Hematopoietic multipotent progenitor cell treated with erythropoietin and hydrocortisone succinate and interleukin-3 and kit ligand, for 17 days (in vitro differentiated cells): ENCODE data around the gene RAN.
"Not testable (repeated sequence)": the region's sequence is repeated elsewhere in the genome, so short reads cannot be mapped to it uniquely, and the experiment has no call there.

ENCODE experiments used
- DNase-seq: peaks from one replicate; pipeline ENCODE4 v3.0.0-alpha.2; 2015; ENCODE audit warnings: low spot score

RAN gene

DNA sequence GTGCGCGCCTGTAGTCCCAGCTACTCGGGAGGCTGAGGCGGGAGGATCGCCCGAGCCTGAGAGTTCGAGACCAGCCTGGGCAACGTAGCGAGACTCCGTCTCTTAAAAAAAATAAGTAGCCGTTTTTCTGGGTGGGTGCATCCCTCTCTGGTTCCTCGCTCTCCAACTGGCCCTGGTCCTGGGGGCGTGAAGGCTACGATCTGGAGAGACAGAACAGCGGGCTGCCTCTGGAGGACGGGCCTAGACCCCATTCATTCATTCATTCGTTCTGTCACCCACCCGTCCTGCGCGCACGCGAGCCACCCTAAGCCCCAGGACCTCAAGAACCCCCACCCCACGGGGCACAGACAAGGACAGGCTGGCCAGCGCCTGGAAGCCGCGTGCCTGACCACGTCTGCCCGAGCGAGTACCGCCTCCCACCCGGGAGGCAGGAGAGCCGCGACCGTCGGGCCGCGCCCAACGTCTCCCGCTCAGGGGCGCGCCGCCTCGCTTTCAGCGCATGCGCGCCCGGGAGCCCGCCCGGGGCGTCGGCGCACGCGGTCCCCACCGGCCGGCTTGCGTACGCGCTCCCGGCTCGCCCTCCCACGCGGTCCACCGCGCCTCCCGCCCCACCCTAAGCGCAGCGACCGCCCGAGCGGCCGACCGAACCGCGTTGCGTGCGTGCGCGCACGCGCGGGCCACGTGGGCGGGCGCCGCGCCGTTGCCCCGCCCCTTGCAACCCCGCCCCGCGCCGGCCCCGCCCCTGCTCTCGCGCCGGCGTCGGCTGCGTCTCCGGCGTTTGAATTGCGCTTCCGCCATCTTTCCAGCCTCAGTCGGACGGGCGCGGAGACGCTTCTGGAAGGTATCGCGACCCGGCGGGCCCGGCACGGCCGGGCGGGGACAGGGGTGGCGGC is at the start of gene RAN:
Gene RAN, plus strand, starts transcription at position 781 of the 893 bp plus-strand sequence. CDS start 528 bp downstream, outside the sequence.
- peak; percentile 95 for DNase-seq

DNA sequence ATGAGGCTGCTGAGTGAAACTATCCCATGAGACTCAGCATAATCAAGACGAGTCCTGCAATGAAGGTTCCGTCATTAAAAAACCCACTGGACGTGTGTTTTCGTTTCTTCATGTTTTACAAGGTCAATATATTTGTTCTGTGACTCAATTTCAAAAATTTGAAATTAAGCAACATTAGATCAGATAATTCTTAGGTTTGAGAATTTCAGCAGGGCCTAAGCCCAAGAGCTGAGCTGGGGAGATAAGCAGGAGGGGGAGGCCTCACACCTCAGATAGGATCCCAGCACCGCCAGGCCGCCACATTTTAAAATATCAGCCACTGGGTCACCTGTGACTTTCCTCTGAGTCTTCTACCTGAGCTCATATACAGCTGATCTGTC is 46.1 kb upstream of the RAN start:
- DNase-seq, result peak; percentile 67

DNA sequence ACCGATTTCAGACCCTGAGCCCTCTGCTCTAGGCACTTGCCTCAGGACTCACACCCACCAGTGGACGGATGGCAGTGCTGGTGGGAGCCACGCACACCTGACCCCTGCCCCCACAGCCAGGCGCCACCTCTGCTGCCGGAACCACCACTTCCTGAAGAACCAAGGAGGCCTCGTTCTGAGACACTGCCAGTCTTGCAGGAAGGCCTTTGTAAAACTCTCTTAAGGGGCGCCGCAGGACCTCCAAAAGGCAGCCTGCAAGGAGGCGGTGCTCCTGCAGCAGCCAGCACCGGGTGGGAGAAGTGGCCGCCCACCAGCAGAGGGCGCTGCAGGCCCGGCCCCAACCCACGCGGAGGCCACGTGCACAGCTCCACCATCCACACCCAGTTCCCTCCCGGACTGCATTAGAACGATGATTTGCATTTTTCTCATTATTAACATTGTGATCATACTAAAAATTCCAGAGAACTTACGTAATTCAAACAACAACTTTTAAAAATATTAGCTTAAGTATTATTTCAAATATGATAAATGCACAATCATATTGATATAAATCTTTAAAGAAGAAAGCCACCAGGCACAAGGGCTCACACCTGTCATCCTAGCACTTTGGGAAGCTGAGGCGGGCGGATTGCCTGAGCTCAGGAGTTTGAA is 45.6 kb upstream of the RAN start:
- peak; percentile 88 for DNase-seq

DNA sequence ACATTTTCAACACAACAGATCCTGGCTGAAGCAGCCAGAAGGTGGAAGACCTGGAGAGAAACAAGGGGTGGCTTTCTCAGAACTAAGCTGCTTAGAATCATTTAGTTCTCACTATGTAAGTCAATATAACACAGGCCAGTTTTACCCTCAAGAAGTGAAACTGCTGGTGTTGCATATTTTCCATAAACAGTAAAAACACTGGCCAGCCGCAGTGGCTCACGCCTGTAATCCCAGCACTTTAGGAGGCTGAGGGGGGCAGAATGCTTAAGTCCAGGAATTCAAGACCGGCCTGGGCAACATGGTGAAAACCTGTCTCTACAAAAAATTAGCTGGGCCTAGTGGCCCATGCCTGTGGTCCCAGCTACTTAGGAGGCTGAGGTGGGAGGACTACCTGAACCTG is 44.4 kb upstream of the RAN start:
- peak; percentile 25 for DNase-seq

DNA sequence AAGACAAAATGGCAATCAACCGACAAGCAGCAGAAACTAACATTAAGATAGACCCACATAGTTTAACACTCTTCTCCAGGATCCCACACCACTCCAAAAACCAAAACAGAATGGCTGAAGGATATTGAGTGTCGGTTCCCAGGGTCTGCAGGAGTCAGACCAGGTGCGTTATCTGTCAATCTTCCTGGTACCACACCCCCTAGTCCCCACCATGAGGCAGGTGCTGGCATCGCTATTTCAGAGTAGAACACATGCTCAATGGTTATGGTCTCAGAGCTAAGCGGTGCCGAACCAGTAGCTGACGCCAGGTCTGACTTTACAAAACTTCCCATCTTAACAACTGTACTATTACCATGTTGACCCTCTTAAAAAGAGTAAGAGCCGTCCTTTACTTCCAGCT is 43.0 kb upstream of the RAN start:
- peak; percentile 7 for DNase-seq

DNA sequence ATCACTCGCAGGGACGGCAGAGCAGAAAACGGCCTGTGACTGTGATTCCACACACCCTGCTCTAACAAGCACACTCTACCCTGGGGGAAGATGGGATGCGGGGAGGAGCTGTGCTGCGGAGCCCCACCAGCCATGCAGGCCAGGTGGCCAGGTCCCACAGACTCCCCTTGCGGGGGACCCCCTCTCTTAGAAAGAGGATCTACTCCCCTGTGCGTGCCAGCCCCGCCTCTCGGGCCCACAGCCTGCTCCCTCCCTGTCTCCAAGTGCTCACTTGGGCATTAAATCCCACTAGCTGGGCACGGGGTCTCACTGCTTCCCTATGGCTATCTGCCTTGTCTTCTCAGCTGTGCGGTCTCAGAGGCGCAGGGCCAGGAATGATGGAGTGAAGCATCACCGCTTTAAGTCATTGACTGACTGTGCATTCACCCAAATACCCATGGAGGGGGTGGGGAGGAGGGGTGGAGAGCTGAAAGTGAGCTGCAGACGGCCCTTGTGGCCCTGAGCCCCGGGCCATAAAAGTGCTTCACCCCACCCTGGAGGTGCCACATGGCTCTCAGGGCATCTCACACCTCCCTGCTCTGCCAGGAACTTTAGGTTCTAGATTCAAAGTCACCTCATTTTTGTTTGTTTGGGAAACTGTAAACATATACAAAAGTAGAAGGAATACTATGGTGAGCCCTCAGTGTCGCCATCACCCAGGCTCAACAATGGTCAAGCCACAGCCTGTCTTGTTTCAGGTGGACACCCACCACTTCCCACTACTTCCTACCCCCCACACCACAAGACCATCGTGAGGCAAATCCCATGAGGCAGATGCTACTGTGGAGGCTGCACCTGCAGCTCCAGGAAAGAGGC is 42.2 kb upstream of the RAN start:
- DNase-seq, result no peak

DNA sequence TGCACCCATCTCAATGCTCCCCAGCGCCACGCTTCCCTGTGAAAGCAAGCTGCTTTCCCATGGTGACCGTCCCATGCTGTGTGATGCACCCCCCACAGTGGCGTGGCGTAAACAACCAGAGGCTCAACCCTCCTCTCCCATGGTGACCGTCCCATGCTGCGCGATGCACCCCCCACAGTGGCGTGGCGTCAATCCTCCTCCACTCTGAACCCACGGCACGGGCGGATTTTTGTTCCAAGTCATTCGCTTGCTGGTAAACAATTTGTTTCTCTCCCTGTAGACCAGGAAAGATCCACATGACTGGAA is 41.7 kb upstream of the RAN start:
- DNase-seq, result no peak

DNA sequence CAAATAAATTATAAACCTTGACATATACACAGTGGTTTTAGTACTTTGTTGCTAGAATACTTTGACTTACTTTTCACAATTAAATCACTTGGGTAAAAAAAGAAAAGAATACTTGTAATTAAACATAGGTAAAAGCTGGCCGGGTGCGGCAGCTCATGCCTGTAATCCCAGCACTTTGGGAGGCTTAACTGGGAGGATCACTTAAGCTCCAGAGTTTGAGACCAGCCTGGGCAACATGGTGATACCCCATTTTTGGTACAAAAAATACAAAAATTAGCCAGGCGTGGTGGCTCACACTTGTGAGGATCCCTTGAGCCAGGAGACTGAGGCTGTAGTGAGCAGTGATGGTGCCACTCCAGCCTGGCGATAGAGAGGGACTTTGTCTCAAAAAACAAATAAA is 40.6 kb upstream of the RAN start:
- DNase-seq, result no peak

DNA sequence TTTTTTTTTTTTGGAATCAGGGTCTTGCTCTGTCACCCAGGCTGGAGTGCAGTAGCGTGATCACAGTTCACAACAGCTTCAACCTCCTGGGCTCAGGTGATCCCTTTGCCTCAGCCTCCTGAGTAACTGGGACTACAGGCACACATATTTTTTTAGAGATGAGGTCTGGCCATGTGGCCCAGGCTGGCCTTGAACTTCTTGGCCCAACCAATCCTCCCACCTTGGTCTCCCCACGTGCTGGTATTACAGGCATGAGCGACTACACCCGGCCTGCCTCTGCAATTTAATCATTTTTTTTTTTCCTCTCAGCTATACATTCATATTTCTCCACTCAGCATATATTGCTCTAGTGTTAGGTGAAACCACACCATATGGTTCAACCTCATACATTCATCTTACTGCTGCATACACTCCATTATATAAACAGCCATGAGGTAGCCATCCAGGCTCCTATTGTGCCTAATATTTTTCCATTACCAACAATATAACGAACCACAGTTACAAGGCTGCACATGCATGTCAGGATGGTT is 39.9 kb upstream of the RAN start:
- DNase-seq, result peak; percentile 24

DNA sequence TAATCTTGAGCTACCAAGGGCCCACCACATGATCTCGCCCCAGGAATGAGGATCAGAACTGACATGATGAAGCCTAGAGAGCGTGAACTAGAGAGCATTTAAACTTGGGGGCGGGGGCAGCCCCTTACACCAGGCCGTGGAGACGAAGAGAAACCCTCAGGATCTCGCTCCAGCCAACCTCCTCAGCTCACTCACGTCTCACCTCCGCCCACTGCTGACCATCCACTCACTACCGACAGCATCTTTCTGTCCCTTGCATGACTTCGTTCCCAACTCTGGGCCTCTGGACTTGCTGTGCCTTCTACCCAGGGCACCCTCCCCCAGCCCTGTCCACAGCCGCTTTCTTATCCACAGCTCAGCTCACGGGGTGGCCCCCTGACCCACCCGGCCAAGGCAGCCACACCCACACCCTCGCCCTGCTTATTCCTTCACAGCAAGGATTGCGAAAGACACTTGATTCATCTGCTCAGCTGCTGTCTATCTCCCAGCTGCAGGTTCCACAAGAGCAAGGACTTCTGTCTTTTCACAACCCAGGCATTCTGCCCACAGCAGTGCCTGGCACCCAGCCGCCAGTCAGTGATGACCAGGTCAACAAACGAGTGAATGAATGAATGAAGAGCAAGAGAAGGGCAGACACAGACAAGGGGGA is 39.2 kb upstream of the RAN start:
- DNase-seq, result peak; percentile 87

DNA sequence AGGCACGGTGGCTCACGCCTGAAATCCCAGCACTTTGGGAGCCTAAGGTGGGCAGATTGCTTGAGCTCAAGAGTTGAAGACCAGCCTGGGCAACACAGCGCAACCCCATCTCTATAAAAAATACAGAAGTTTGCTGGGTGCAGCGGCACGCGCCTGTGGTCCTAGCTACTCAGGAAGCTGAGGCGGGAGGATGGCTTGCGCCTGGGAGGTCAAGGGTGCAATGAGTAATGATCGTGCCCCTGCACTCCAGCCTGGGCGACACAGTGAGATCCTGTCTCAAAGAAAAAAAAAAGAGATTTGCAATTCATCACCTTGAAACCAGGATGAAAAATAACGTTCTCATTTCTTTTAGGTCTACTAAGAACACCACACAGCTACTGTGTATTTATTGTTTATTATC is 36.9 kb upstream of the RAN start:
- no peak for DNase-seq

DNA sequence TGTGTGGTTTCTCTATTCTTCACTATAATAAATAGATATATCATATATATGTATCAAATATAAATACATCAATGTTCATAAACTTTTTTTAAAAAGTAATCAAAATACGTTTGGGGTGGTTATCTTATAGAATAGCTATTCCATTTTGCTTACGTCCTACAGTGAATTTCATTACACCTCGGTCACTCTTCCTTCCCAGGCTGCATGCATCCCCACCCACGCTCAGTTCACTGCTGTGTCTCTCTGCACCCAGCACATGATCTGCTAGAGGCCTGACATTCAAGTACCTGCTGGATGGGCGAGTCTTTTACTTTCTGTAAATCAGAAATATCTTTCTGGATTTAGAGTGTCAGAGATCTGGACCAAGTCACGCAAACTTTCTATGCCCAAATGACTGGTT is 36.4 kb upstream of the RAN start:
- DNase-seq, result peak; percentile 36

DNA sequence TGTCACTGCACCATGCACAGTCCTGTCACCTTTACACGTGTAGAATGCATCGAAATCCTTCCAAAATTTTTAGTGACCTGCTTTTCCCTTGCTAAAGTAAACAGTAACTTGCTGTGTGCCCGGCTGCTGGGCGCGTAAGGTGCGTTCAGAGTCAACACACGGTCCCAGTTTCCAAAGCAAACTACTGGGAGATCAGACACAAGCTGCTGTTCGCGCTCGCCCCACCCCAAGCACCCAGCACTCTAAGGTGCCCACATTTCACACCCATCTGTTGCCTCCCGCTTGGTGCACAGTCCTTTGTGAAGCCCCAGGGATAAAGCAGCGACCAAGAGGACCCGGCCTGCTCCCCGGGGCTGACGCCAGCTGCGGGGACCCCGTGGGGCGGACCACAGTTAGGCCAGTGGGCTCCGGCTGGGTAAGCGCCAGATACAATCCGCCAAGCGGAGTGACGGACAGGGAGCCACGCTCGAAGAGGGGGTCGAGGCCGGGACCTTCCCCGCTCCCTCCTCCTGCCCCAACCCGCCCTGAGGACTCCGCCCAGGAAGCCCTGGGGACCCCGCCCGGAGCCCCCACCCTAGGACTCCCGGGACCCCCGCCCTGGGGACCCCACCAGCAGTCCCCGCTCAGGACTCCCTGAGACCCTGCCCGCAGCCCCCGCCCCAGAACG is 33.4 kb upstream of the RAN start:
- peak; percentile 66 for DNase-seq

DNA sequence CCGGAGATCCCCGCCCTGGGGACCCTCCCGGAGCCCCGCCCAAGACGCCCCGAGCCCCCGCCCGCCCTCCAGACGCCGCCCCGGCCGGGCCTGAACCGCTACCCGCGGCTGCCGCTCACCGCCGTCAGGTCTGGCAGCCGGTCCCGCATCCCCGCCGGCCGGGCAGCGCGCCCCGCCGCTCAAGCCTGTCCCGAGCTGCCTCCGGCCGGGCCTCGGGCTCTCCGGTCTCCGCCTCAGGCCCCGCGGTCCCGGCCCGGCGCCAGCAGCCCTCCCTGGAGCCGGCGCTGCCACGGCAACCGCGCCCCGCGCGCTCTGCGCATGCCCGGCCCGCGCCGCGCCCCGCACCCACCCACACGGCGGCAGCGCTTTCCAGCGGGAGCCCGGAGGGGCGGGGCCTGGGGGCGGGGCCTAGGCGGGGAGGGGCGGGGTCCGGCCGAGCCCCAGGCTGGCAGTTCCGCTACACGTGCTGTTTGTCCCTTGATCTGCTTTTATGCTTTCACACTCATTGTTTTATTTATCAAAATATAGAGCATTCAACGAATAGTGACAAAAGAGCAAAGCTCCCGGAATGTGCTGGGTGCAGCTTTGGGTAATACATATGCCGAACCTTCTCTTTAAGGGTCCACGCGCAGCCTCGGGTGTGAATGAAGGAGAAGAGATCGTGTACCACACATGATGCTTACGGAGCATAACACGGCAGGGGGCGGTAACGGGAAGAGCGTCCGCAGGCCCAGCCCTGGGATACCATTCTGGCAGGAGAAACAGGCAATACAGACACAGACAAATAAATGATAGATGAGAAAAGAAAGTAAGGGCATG is 32.7 kb upstream of the RAN start, which contains the start of gene STX2:
Gene STX2, minus strand, starts transcription at position 300 of the 819 bp plus-strand sequence. Its CDS starts 151 bp downstream, at position 149.
- peak; percentile 93 for DNase-seq

DNA sequence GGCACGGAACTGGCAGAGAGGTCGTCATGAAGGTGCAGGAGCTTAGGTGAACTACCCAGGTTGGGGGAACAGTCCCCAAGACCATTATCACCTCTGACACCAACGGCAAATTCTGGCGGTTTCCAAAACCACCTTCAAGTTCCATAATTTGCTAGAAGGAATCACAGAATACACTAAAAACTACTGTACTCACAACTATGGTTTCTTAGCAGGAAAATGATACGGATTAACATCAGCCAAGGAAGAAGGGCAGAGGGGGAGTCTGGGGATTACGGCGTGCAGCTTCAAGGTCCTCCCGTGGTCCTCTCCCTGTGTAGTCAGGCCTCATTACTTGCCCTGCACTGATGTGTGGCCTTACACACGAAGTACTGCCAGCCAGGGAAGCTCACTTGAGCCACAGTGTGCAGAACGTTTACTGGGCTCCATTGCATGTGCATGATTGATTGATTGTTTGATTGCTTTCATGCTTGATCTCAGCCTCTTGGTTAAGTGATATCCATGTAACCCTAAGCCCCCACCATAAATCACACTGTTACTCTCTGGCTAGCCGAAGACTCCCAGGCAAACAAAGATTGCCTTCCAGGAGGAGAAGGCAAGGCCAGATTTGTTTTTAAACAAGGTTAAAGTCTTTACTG is 32.0 kb upstream of the RAN start:
- DNase-seq, result no peak

DNA sequence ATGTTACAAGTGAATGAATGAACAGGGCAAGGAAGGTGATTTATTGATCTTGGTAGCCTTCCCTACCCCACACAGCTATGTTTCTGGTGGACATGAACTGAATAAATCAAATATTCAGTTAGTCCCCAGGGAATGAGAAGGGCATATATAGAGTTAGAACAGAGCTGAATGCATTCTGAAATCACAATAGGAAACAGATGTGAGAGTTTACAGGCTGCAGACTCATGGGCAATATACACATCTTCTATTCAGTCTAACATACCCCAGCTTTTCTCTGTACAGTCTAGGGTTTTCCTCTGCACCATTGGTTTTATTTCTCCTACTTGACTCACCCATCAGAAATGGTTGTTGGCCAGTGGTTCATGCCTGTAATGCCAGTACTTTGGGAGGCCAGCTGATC is 25.5 kb upstream of the RAN start:
- no peak for DNase-seq

DNA sequence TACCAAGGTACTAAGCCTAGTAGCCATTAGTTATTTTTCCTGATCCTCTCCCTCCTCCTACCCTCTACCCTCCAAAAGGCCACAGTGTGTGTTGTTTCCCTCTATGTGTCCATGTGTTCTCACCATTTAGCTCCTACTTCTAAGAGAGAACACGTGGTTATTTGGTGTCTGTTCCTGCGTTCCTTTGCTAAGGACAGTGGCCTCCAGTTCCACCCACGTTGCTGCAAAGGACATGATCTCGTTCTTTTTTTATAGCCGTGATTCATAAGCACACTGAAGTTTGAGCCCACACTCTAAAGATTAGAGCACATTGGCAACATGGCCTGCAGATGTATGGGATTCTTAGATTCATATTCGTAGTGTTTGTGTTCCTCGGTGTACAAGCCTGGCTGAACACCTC is 24.8 kb upstream of the RAN start:
- DNase-seq, result no peak

DNA sequence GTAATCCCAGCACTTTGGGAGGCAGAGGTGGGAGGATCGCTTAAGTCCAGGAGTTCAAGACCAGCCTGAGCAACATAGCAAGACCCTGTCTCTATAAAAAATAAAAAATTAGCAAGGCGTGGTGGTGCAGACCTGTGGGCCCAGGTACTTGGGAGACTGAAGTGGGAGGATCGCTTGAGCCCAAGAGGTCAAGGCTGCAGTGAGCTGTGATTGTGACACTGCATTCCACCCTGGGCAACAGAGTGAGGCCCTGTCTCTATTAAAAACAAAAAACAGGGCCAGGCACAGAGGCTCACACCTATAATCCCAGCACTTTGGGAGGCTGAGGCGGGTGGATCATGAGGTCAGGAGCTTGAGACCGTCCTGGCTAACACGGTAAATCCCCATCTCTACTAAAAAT is 23.8 kb upstream of the RAN start:
- DNase-seq, result not testable (repeated sequence)

DNA sequence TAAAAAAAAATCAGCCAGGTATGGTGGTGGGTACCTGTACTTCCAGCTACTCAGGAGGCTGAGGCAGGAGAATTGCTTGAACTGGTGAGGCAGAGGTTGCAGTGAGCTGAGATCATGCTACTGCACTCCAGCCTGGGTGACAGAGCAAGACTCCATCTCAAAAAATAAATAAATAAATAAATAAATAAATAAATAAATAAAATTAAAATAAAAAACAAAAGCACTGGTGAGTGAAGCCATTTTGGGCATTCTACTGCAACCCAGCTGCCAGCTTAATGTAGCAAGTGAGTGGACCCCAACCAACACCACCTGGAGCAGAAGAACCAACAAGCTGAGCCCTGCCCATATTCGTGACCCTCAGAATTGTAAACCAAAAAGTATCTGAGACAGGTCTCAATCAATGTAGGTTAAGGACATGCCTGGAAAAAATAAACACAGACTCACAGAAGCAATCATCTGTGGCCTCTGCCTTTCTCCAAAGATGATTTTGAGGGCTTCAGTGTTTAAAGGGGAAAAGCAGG is 23.0 kb upstream of the RAN start:
- DNase-seq, result not testable (repeated sequence)
